ENCODE measurements around the gene TMEM109. TPM values are rescaled to one million over a fixed set of nuclear protein-coding genes. Genes with fewer than 3 reads are reported as not detected.

TMEM109 gene
- total and polyA plus RNA-seq, 9 of the 15 experiments (the other 6 are each of a cell fraction or from before 2014, with no cell fraction given) = 9.2 to 71.3 (median 30.5) TPM

- no peak for FAIRE-seq
- no peak overlapping the region for H3K4me2 ChIP-seq (ENCODE audit: insufficient read depth, low read length)
- H3K9me3 ChIP-seq (replicated peaks; ENCODE audit: control insufficient read depth, insufficient read depth, low read depth, low read length) = no peaks in the 10 kb centered on the region
- H3K4me1 ChIP-seq (replicated peaks in 1 of 2; ENCODE audit: control insufficient read depth in 2 of 2, insufficient read depth in 2 of 2, low read length in 2 of 2) = peaks cover 9 to 26% of the 10 kb centered on the region in 2 experiments
- ChIA-PET POLR2A (interaction anchor here (1.1 kb wide), 1 partner anchor 8 kb away, joined by 3 read pairs; no protein-coding TSS in a partner anchor), CTCF (ENCODE audit: low intra/inter-chr PET ratio) (no interaction called here)
- H3K36me3 ChIP-seq (ENCODE audit: control insufficient read depth, insufficient read depth, low read length) = no peaks in the 10 kb centered on the region
- DNase-seq (ENCODE audit: extremely low read depth in 1 of 4, low spot score in 3 of 4) = peak in 2 of 4 experiments; percentile 42 to 55
- no peaks in the 10 kb centered on the region for H3K27me3 ChIP-seq (ENCODE audit: control insufficient read depth in 2 of 2, insufficient read depth in 2 of 2, low read length in 2 of 2)
- intact Hi-C loops (cut with micrococcal nuclease) (no loop called here), in situ Hi-C loops (cut with MboI) (no loop called here)
- 60% methylated on average over 3 of the region's 3 CpGs for WGBS (ENCODE audit: insufficient coverage, low coverage, missing lambda C conversion rate)
- no peak overlapping the region for H2AFZ ChIP-seq (ENCODE audit: low read depth, low read length)
- BruUV-seq (replicated peaks) = no TSS peak
- H3K9ac ChIP-seq (ENCODE audit: insufficient read depth in 1 of 2, low read depth in 2 of 2, low read length in 2 of 2) = no peak overlapping the region
- no peaks in the 10 kb centered on the region; the same call in 1 of the 2 replicates for H4K20me1 ChIP-seq (replicated peaks; ENCODE audit: control insufficient read depth, insufficient read depth, low read length)
- no peak overlapping the region for H3K27ac ChIP-seq (ENCODE audit: extremely low read depth, low read depth, low read length)
- H3K9me1 ChIP-seq (ENCODE audit: control insufficient read depth, insufficient read depth, low read length) = no peaks in the 10 kb centered on the region
- no peak for ATAC-seq
- no peaks in the 10 kb centered on the region for H3K79me2 ChIP-seq (ENCODE audit: control insufficient read depth, insufficient read depth, low read length)
- H3K4me3 ChIP-seq = no peak overlapping the region
- peak; percentile 71 for TF ChIP-seq MXI1 (IDR thresholded peaks at IDR 0.05; ENCODE audit: low read depth, low read length)
- no peak for TF ChIP-seq FOXK2 (conservative IDR thresholded peaks at IDR 0.05 in 1 of 2, IDR thresholded peaks at IDR 0.05 in 1 of 2; ENCODE audit: low read depth in 2 of 2)
- TF ChIP-seq EWSR1 (IDR thresholded peaks at IDR 0.05; ENCODE audit: borderline replicate concordance, low read depth, partially characterized antibody) = no peak
- TF ChIP-seq SRSF1 (IDR thresholded peaks at IDR 0.05; ENCODE audit: low read depth, low read length) = no peak
- TF ChIP-seq ZNF780A (CRISPR knock-in tag; IDR thresholded peaks at IDR 0.05) = no peak
- no peak for TF ChIP-seq MTF1 (CRISPR knock-in tag; IDR thresholded peaks at IDR 0.05; ENCODE audit: borderline replicate concordance)
- no peak for TF ChIP-seq EHMT2 (IDR thresholded peaks at IDR 0.05)
- TF ChIP-seq ILF3 (IDR thresholded peaks at IDR 0.05; ENCODE audit: borderline replicate concordance) = no peak
- TF ChIP-seq RFX1 (IDR thresholded peaks at IDR 0.05) = peak; percentile 93
- TF ChIP-seq ZNF668 (CRISPR knock-in tag; IDR thresholded peaks at IDR 0.05) = no peak
- no peak for TF ChIP-seq ZFP36 (IDR thresholded peaks at IDR 0.05; ENCODE audit: low read depth, low read length, partially characterized antibody)
- peak; percentile 93 for TF ChIP-seq MYNN (IDR thresholded peaks at IDR 0.05)
- no peak for TF ChIP-seq MYNN (CRISPR knock-in tag; IDR thresholded peaks at IDR 0.05)
- no peak for TF ChIP-seq STAT6 (CRISPR knock-in tag; IDR thresholded peaks at IDR 0.05)
- TF ChIP-seq HIVEP1 (CRISPR knock-in tag; IDR thresholded peaks at IDR 0.05) = no peak
- TF ChIP-seq NBN (IDR thresholded peaks at IDR 0.05; ENCODE audit: low read depth) = no peak
- no peak for TF ChIP-seq DMBX1 (CRISPR knock-in tag; IDR thresholded peaks at IDR 0.05; ENCODE audit: borderline replicate concordance)
- no peak for TF ChIP-seq SUPT5H (IDR thresholded peaks at IDR 0.05)
- no peak for TF ChIP-seq FOXK1 (CRISPR knock-in tag; IDR thresholded peaks at IDR 0.05; ENCODE audit: borderline replicate concordance)
- no peak for TF ChIP-seq ZNF311 (CRISPR knock-in tag; IDR thresholded peaks at IDR 0.05)
Observed at GRCh38 chr11:60870276-60870675, 43.7 kb upstream of the TMEM109 start.

Measured in K562 (cell line).